Measurements from ENCODE around the gene PARN. TPM values are rescaled to one million over a fixed set of nuclear protein-coding genes. Genes with fewer than 3 reads are reported as not detected.
"Not testable (repeated sequence)": the region's sequence is repeated elsewhere in the genome, so short reads cannot be mapped to it uniquely, and the experiment has no call there.

PARN gene
- total RNA-seq, 1 donor from 2014 or later, result 31.2 TPM

GRCh38 chr16:14436401-14436955, 193.6 kb downstream of the PARN start:
- DNase-seq, result no peak
- Histone ChIP-seq H3K4me1 (no peaks in the 10 kb centered on the region), H3K27ac (no peak overlapping the region), H3K36me3 (no peaks in the 10 kb centered on the region), H3K4me3 (no peak overlapping the region), H3K27me3 (no peaks in the 10 kb centered on the region), H3K9me3 (no peaks in the 10 kb centered on the region)
- TF ChIP-seq CTCF (IDR thresholded peaks at IDR 0.05), result no peak
- no peak for ATAC-seq
- intact Hi-C loops (cut with DNase I), result no loop called here

GRCh38 chr16:14434860-14435259, 195.2 kb downstream of the PARN start:
- no peaks in the 10 kb centered on the region for H3K4me1 ChIP-seq
- no peak overlapping the region for H3K27ac ChIP-seq
- no peak for TF ChIP-seq CTCF (IDR thresholded peaks at IDR 0.05)
- intact Hi-C loops (cut with DNase I), result no loop called here
- H3K4me3 ChIP-seq, result no peak overlapping the region
- H3K9me3 ChIP-seq, result no peaks in the 10 kb centered on the region
- H3K36me3 ChIP-seq, result no peaks in the 10 kb centered on the region
- no peak for ATAC-seq
- no peaks in the 10 kb centered on the region for H3K27me3 ChIP-seq
- no peak for DNase-seq

- H3K4me3 ChIP-seq; H3K4me1 ChIP-seq; DNase-seq; H3K36me3 ChIP-seq; intact Hi-C loops (cut with DNase I); H3K9me3 ChIP-seq; H3K27me3 ChIP-seq; H3K27ac ChIP-seq: not testable (repeated sequence)
- ATAC-seq, result peak; percentile 83
Measured at GRCh38 chr16:14428971-14429637, 201.0 kb downstream of the PARN start.

- H3K36me3 ChIP-seq, result no peaks in the 10 kb centered on the region
- DNase-seq (no peak), ATAC-seq (no peak)
- TF ChIP-seq CTCF (IDR thresholded peaks at IDR 0.05), result no peak
- intact Hi-C loops (cut with DNase I), result no loop called here
- H3K9me3 ChIP-seq, result no peaks in the 10 kb centered on the region
- H3K4me3 ChIP-seq, result no peak overlapping the region
- no peak overlapping the region for H3K27ac ChIP-seq
- no peaks in the 10 kb centered on the region for H3K27me3 ChIP-seq
- H3K4me1 ChIP-seq, result no peaks in the 10 kb centered on the region
Measured at GRCh38 chr16:14428043-14428442, 202.0 kb downstream of the PARN start.

- Histone ChIP-seq H3K27me3 (no peaks in the 10 kb centered on the region), H3K27ac (no peak overlapping the region), H3K36me3 (no peaks in the 10 kb centered on the region), H3K4me1 (no peaks in the 10 kb centered on the region), H3K4me3 (no peak overlapping the region), H3K9me3 (no peaks in the 10 kb centered on the region)
- intact Hi-C loops (cut with DNase I), result no loop called here
- TF ChIP-seq CTCF (IDR thresholded peaks at IDR 0.05), result no peak
- DNase-seq (no peak), ATAC-seq (no peak)
Measured at GRCh38 chr16:14427371-14427948, 202.6 kb downstream of the PARN start.

GRCh38 chr16:14424595-14424994, 205.5 kb downstream of the PARN start:
- TF ChIP-seq CTCF (IDR thresholded peaks at IDR 0.05), result no peak
- Histone ChIP-seq H3K4me3 (no peak overlapping the region), H3K4me1 (peaks cover 3% of the 10 kb centered on the region), H3K27me3 (no peaks in the 10 kb centered on the region), H3K36me3 (no peaks in the 10 kb centered on the region), H3K9me3 (no peaks in the 10 kb centered on the region), H3K27ac (no peak overlapping the region)
- intact Hi-C loops (cut with DNase I), result no loop called here
- DNase-seq (no peak), ATAC-seq (no peak)

Measured in upper lobe of right lung (tissue), 1 donor.